GM21381 (cell line): ENCODE results near the gene ATP10B.

ENCODE experiments used
- ATAC-seq: cut with Tn5 transposase; IDR thresholded peaks from one replicate; pipeline ENCODE4 v1.9.1; 2021; ENCODE audit warnings: mild to moderate bottlenecking, moderate library complexity; ENCODE audit not compliant: unreplicated experiment

The ATP10B gene

DNA sequence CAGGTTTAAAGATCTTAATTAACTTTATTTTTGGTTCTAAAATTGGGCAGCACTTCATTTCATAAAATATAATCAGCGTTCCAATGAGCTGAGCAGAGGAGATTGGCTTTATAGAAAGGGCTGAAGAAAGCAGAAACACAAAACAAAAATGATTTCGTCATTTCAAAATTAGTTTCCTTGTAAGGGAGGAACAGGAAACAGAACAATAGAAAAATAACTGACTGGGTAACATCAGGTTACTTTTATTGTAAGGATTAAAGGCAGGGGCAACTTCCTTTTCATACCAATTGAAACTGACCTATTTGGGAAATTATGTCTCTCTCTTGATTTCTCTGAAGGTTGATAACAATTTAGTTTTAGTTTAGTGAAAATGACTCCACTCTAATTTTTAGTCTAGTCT, 157.1 kb downstream of the ATP10B start:
- ATAC-seq, result no peak

GRCh38 chr5:160693831-160694465, 158.1 kb downstream of the ATP10B start:
- ATAC-seq, result no peak

- no peak for ATAC-seq
Observed at GRCh38 chr5:160692271-160692670, 159.7 kb downstream of the ATP10B start.

DNA sequence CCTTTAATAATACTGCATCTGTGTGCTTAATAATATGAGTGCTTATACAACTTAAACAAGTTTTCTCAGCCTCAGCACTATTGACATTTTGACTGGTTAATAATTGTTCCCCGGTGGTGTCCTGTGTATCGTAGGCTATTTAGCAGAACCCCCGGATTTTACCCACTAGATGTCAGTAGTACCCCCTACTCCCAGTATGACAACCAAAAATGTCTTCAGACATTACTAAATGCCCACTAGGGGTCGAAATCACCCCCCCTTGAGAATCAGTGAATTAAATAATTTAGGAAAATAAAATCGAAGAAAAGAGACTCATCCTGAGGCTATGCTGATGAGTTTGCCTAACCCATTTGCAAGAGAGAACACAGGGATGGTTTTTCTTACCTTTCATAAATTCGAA, 166.3 kb downstream of the ATP10B start:
- ATAC-seq, result peak; percentile 83

GRCh38 chr5:160685219-160685618, 166.8 kb downstream of the ATP10B start:
- peak; percentile 16 for ATAC-seq

GRCh38 chr5:160679567-160680309, 172.3 kb downstream of the ATP10B start:
- ATAC-seq, result no peak

GRCh38 chr5:160675988-160676387, 176.0 kb downstream of the ATP10B start:
- ATAC-seq, result no peak

- ATAC-seq, result no peak
Observed at GRCh38 chr5:160674901-160675300, 177.1 kb downstream of the ATP10B start.

DNA sequence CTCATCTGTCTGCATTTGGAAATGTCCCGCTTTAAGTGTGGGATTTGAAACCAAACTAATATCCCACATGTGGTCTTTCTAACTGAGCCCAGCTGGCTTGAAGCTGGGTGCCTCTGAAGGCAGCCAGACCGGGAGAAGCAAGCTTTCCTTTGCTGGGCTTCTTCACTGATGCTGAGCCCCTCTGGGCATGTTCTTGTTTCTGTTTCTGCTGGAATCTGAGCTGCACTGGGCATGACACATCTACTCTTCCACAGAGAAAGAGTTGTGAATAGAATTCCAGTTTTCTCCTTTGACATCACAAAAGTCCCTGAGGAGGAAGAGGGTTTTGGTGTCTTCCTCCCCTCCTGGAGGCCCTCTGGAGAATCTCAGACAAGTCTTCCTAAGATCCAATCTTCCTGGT, 179.5 kb downstream of the ATP10B start:
- no peak for ATAC-seq

DNA sequence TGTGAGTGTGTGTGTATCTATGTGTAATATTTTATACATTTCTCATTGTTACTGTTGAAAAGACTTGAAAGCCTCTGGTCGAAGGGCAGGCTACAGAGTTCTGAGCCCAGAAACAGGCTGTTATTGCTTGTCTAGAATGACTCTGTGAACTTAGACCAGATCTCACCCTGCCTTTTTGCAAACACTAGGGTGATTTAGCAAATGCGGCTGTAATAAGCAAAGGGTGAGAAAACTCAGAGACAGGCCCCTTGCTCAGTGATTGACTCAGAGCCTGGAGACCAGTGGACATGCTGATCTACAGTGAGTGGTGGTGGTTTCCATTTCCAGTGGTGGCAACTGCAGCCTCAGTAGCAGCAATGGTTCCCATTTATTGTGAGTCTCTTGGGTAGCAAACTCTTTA, 183.7 kb downstream of the ATP10B start:
- no peak for ATAC-seq

DNA sequence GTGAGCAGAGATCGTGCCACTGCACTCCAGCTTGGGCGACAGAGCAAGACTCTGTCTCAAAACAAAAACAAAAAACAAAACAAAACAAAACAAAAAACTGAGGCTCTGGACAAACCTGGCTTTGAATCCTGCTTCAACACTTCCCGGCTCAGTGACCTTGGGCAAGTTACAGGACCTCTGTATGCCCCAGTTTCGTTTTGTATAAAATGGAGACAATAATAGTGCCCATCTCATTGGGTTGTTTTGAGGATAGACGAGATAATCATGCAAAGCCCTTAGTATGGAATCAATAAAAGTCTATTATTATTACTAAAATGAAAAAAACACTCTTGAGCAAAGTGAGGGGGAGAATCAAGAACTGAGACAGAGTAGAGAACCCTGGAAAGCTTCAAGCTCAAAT, 184.9 kb downstream of the ATP10B start:
- no peak for ATAC-seq

GRCh38 chr5:160665460-160665859, 186.6 kb downstream of the ATP10B start:
- ATAC-seq, result no peak

DNA sequence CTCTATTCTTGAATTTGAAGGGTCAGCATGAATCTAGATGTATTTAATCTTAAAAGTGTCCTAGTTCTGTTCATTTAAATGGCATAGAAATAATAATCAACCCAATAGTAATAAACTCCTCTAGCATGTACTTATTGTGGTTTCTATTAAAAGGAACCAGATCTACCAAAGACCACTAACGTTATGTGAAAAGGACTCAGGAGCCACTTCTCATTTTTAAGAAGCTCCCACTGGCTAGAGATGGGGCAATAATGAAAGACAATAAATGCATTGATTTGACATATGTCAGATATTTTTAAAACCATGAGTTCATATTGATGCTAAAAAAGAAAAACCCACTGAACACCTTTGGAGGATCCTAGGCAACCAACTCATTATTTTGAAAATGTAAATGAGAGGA, 191.9 kb downstream of the ATP10B start:
- ATAC-seq, result no peak

GRCh38 chr5:160657622-160658458, 194.2 kb downstream of the ATP10B start:
- ATAC-seq, result no peak

GRCh38 chr5:160657068-160657507, 194.9 kb downstream of the ATP10B start:
- no peak for ATAC-seq

- ATAC-seq, result no peak
Observed at GRCh38 chr5:160655717-160656116, 196.3 kb downstream of the ATP10B start.

GRCh38 chr5:160651692-160652645, 200.0 kb downstream of the ATP10B start:
- no peak for ATAC-seq

GRCh38 chr5:160649304-160649703, 202.7 kb downstream of the ATP10B start:
- ATAC-seq, result peak; percentile 68

GRCh38 chr5:160646033-160646432, 206.0 kb downstream of the ATP10B start:
- no peak for ATAC-seq

- ATAC-seq, result no peak
Observed at GRCh38 chr5:160643616-160644240, 208.3 kb downstream of the ATP10B start.
